ENCODE results near the gene NPAS3.
A peak's percentile ranks its signal among the peaks of the same experiment; 100 is the strongest.

The NPAS3 gene

GRCh38 chr14:33509454-33509853, 570.8 kb downstream of the NPAS3 start:
- DNase-seq: no peak
- Mint-ChIP-seq H3K4me3 (no peak overlapping the region), H3K36me3 (no peaks in the 10 kb centered on the region), H3K27me3 (peaks cover 4 to 6% of the 10 kb centered on the region in 2 donors), H3K9me3 (peaks cover 0 to 5% of the 10 kb centered on the region in 2 donors), H3K4me1 (no peaks in the 10 kb centered on the region), H3K27ac (no peak overlapping the region)
- ATAC-seq (replicated peaks): no peak

DNA sequence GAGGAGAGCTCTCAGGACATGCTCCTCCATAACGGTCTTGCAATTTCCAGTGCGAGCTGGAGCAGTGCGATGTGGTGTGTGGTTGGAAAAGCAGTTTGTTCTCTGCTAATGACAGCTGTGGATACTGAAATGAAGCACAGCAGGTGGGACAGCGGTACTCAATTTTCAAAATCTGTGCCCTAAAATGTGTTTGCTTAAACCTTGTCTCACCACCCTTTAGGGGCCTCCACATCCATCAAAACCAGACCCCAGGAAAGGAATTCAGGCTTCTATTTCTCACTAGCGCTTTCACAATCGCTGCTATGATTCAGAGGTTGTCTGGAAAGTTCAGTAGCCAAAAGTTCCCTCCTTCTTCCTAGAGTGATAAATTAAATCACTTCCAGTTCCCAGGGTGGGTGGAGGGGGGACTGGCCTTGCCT, 571.4 kb downstream of the NPAS3 start:
- peaks cover 4 to 6% of the 10 kb centered on the region in 2 donors for H3K27me3 Mint-ChIP-seq
- H3K4me3 Mint-ChIP-seq: no peak overlapping the region
- DNase-seq: no peak
- no peak overlapping the region for H3K27ac Mint-ChIP-seq
- ATAC-seq (replicated peaks): no peak
- H3K4me1 Mint-ChIP-seq: no peaks in the 10 kb centered on the region
- H3K36me3 Mint-ChIP-seq: no peaks in the 10 kb centered on the region
- H3K9me3 Mint-ChIP-seq: peaks cover 0 to 3% of the 10 kb centered on the region in 2 donors

DNA sequence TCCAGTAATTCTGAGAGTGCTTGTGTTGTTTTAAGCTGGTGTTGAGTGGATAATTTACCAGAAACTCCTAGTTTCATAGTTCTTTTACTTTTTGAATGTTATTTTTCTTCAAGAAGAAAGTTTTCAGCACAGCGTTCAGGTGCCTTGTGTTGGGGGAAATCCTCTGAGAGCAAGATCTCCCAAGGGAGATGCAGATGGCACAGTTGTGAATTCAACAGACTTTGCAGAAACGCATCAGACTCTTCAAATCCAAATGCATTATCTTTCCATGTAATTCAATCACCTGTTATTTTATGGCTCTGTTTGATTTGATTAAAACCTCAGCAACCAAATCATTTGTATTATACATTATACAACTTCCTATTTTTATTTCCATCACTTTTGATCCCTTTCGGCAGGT, 572.3 kb downstream of the NPAS3 start:
- Mint-ChIP-seq H3K36me3 (no peaks in the 10 kb centered on the region), H3K4me1 (no peaks in the 10 kb centered on the region), H3K27me3 (peaks cover under 1% of the 10 kb centered on the region in 2 donors), H3K9me3 (no peaks in the 10 kb centered on the region), H3K27ac (no peak overlapping the region), H3K4me3 (no peak overlapping the region)
- ATAC-seq (replicated peaks) (no peak), DNase-seq (no peak)

GRCh38 chr14:33511851-33512640, 573.4 kb downstream of the NPAS3 start:
- Mint-ChIP-seq H3K4me1 (no peaks in the 10 kb centered on the region), H3K27me3 (no peaks in the 10 kb centered on the region), H3K9me3 (no peaks in the 10 kb centered on the region), H3K4me3 (no peak overlapping the region), H3K27ac (no peak overlapping the region), H3K36me3 (no peaks in the 10 kb centered on the region)
- no peak for ATAC-seq (replicated peaks)
- no peak for DNase-seq

DNA sequence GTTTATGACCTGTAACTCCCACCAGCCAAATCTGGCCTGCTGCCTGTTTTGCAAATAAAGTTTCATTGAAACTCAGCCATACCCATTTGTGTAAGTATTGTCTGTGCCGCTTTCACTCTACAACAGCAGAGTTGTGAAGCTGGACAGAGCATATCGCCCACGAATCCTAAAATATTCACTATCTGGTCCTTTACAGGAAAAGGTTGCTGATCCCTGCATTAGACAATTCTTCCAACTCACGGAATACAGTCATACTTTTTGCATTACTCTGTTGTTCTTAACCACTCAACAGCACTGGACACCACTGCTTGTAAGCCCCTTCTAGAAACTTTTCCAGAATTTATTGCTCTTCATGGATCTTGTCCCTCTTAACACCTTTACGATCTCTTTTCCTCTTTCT, 576.8 kb downstream of the NPAS3 start:
- Mint-ChIP-seq H3K27ac (no peak overlapping the region), H3K36me3 (no peaks in the 10 kb centered on the region), H3K9me3 (no peaks in the 10 kb centered on the region), H3K4me3 (no peak overlapping the region), H3K27me3 (no peaks in the 10 kb centered on the region), H3K4me1 (no peaks in the 10 kb centered on the region)
- DNase-seq (no peak), ATAC-seq (replicated peaks) (no peak)

DNA sequence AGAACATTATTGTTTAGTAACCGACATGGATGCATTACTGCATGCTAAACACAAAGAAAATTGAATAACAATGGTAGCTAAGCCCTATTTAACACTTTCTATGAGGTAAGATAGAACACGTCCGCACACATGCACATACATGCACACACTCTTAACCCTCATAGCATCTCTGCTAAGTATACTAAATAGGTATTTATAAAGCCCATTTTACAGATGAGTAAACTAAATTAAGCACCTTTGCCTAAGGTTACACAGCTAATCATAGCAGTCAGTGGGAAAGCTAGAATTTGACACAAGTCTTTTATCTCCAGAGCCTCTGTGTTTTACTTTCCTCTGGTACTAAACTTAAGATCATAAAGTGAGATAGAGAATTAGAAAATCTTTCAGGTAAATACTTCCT, 577.2 kb downstream of the NPAS3 start:
- Mint-ChIP-seq H3K4me1 (no peaks in the 10 kb centered on the region), H3K9me3 (no peaks in the 10 kb centered on the region), H3K36me3 (no peaks in the 10 kb centered on the region), H3K27ac (no peak overlapping the region), H3K4me3 (no peak overlapping the region), H3K27me3 (no peaks in the 10 kb centered on the region)
- ATAC-seq (replicated peaks) (no peak), DNase-seq (no peak)

- Mint-ChIP-seq H3K4me1 (no peaks in the 10 kb centered on the region), H3K36me3 (no peaks in the 10 kb centered on the region), H3K27me3 (no peaks in the 10 kb centered on the region), H3K27ac (no peak overlapping the region), H3K9me3 (no peaks in the 10 kb centered on the region), H3K4me3 (no peak overlapping the region)
- DNase-seq (no peak), ATAC-seq (replicated peaks) (no peak)
These were observed 578.3 kb downstream of the NPAS3 start for GRCh38 chr14:33516898-33517436.

DNA sequence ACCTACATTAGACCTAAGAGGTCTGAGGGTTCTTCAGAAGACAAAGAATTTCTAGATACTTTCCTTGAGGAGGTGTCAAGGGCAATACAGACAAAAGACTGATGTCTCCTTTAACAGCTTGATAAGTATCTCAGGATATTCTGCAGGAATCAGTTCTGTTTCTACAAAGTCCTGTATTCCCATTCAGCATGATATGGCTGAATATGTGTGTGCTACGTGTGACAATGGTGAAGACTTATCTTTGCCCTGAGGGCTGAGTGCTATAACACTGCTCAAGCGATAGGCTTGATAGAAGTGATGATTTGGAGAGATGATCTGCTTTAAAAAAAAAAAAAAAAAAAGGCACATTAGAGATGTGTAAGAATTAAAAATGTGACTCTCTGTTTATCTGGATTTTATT, 582.5 kb downstream of the NPAS3 start:
- no peak for ATAC-seq (replicated peaks)
- no peak for DNase-seq
- Mint-ChIP-seq H3K27ac (no peak overlapping the region), H3K4me3 (no peak overlapping the region), H3K9me3 (peaks cover 0 to 2% of the 10 kb centered on the region in 2 donors), H3K27me3 (peaks cover 0 to 5% of the 10 kb centered on the region in 2 donors), H3K4me1 (no peaks in the 10 kb centered on the region), H3K36me3 (no peaks in the 10 kb centered on the region)

DNA sequence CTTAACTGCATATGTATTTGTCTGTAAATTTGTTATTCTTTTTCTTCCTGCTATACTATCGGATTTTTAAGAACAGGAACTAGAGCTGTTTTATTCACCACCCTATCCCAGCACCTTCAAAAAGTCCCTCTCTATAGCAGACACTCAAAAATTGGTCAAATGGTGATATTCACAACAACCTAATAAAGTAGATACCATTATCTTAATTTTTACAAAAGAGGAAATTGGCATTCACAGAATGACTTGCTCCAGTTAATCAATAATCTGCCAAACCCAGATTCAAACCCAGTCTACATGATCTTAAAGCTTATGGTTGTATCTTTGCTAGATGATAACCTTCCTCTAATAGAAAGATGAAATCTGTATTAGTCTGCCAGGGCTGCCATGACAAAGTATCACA, 585.6 kb downstream of the NPAS3 start:
- peak in 1 of 2 donors; percentile 27 for ATAC-seq (replicated peaks)
- no peak overlapping the region for H3K4me3 Mint-ChIP-seq
- no peak overlapping the region for H3K27ac Mint-ChIP-seq
- H3K36me3 Mint-ChIP-seq: no peaks in the 10 kb centered on the region
- peaks cover 0 to 5% of the 10 kb centered on the region in 2 donors for H3K27me3 Mint-ChIP-seq
- H3K9me3 Mint-ChIP-seq: peaks cover 0 to 2% of the 10 kb centered on the region in 2 donors
- H3K4me1 Mint-ChIP-seq: no peaks in the 10 kb centered on the region
- no peak for DNase-seq

GRCh38 chr14:33525626-33526025, 586.9 kb downstream of the NPAS3 start:
- no peak for DNase-seq
- no peaks in the 10 kb centered on the region for H3K36me3 Mint-ChIP-seq
- no peak overlapping the region for H3K27ac Mint-ChIP-seq
- no peaks in the 10 kb centered on the region for H3K4me1 Mint-ChIP-seq
- H3K27me3 Mint-ChIP-seq: peaks cover 0 to 5% of the 10 kb centered on the region in 2 donors
- ATAC-seq (replicated peaks): no peak
- peaks cover 0 to 2% of the 10 kb centered on the region in 2 donors for H3K9me3 Mint-ChIP-seq
- H3K4me3 Mint-ChIP-seq: no peak overlapping the region

DNA sequence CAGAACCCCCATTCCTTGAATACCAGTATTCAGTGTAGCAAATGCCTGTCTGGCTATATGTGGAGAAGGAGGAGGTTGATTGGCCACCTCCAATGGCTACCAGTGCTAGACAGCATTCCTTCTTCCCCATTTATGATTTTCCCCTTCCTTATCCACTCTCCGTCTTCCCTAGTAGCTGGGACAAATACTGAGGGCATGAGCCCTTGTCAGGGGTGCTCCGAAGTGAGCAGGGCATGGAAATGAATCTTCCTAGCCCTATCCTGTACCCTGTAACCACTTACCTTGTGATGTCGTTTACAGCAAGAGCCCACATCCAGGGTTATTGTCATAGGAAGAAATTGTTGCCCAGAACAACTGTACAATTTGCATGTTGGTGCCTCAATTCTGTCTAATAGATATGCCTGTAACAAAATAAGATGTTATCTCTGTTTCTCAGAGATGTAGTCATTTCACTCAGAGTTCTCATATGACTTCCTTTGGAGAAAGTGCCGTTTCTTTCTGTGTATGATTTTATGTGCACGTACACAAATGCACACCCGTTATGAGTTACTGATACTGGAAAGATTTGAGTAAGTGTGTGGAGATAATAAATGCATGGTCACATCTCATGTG, 588.5 kb downstream of the NPAS3 start:
- ATAC-seq (replicated peaks) (no peak), DNase-seq (no peak)
- H3K4me3 Mint-ChIP-seq: no peak overlapping the region
- H3K27me3 Mint-ChIP-seq: peaks cover 0 to 5% of the 10 kb centered on the region in 2 donors
- H3K27ac Mint-ChIP-seq: no peak overlapping the region
- no peaks in the 10 kb centered on the region for H3K4me1 Mint-ChIP-seq
- H3K36me3 Mint-ChIP-seq: no peaks in the 10 kb centered on the region
- H3K9me3 Mint-ChIP-seq: peaks cover 0 to 2% of the 10 kb centered on the region in 2 donors

GRCh38 chr14:33528655-33529054, 590.0 kb downstream of the NPAS3 start:
- Mint-ChIP-seq H3K4me3 (no peak overlapping the region), H3K9me3 (peaks cover 0 to 2% of the 10 kb centered on the region in 2 donors), H3K4me1 (no peaks in the 10 kb centered on the region), H3K36me3 (no peaks in the 10 kb centered on the region), H3K27ac (no peak overlapping the region), H3K27me3 (peaks cover 0 to 5% of the 10 kb centered on the region in 2 donors)
- no peak for ATAC-seq (replicated peaks)
- no peak for DNase-seq

DNA sequence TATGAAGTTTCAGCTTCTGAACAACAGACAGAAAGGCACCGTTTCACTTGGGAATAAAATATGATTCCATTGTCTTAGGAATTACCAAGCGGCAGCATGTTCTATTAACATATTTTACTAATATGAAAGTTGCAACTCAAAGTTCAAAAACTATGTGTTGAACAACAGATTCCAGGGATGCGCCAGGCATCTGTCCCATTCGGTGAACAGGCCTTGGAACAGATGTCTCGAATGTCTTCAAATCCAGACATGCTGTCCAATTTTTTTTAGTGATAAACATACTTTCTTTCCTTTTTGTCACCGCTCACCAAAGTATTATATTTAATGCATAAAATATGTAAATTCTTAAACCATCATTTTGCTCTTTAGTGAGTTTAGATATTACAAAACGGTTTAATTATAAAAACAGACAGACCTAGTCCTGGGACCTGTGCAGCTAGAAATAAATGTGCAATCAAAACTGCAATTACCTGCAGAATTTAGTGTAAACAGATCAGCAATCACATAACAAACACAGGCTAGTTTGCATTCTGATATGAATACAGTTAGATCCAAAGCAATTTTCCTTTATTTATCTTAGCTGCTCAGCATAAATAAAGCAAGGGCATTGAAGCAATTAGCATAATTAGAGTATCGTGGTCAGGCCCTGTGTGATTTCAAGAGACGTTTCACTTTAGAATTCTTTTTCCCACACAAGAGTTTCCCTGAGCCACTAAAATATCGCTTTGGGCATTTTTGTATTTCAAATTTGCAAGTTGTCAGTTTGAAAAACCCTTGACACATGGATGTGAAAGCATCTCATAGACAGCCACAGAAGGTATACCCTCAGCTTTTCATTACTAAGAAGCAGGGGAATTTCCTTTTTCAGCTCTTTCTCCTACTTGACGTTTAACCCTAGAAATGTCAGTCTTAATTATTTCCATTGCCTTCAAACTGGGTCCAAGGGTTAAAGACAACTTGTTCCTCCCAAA, 591.4 kb downstream of the NPAS3 start:
- Mint-ChIP-seq H3K4me1 (no peaks in the 10 kb centered on the region), H3K27ac (no peak overlapping the region), H3K9me3 (peaks cover 0 to 2% of the 10 kb centered on the region in 2 donors), H3K36me3 (no peaks in the 10 kb centered on the region), H3K4me3 (no peak overlapping the region), H3K27me3 (peaks cover 0 to 5% of the 10 kb centered on the region in 2 donors)
- ATAC-seq (replicated peaks) (peak in 1 of 2 donors; percentile 34), DNase-seq (no peak)

GRCh38 chr14:33532553-33532952, 593.9 kb downstream of the NPAS3 start:
- Mint-ChIP-seq H3K27ac (no peak overlapping the region), H3K27me3 (no peaks in the 10 kb centered on the region), H3K4me1 (no peaks in the 10 kb centered on the region), H3K9me3 (no peaks in the 10 kb centered on the region), H3K4me3 (no peak overlapping the region), H3K36me3 (no peaks in the 10 kb centered on the region)
- no peak for ATAC-seq (replicated peaks)
- DNase-seq: no peak
